Middle frontal gyrus (tissue), 1 donor: ENCODE measurements around the gene CLECL1.
"Not testable (repeated sequence)": the region's sequence is repeated elsewhere in the genome, so short reads cannot be mapped to it uniquely, and the experiment has no call there.

Source experiments
- DNase-seq: peaks from one replicate; pipeline ENCODE4 v3.0.0-alpha.2; 2015; ENCODE audit warnings: low spot score; ENCODE audit errors: extremely low spot score

CLECL1 gene

DNA sequence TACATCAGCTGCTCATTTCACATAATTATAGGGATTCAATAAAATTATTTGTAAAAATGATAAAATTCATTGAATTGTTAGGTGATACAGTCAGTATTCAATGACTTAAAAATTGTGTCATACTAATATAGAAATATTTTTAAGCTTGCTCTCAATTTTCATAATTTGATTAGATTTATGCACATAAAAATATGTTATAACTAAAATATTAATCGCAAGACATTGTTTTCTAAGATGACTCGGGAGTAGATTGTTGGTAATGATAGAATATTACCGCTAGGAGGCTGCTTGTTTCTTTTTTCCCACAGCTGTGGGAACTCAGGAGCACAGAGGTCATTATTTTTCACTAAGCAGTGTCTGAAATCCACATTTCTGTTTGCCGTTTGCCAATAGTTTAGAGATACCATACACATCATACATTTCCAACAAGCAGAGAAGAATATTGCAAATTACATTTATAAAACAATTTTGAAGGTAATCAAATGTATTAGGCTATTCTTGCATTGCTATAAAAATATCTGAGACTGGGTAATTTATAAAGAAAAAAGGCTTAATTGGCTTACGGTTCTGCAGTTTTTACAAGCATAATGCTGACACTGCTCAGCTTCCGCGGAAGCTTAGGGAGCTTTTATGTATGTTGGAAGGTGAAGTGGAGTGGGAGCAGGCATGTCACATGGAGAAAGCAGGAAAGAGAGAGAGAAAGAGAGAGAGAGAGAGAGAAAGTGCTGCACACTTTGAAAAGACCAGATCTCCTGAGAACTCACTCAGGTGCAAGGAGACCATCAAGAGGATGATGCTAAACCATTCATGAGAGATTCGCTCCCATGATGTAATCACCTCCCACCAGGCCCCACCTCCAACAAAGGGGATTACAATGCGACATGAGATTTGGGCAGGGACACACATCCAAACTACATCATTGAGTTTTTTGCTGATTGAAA, 18.6 kb upstream of the CLECL1 start:
- DNase-seq = no peak

GRCh38 chr12:9750276-9751203, 17.6 kb upstream of the CLECL1 start:
- DNase-seq = peak; percentile 60

- DNase-seq = no peak
Measured at GRCh38 chr12:9749640-9750039, 16.7 kb upstream of the CLECL1 start.

DNA sequence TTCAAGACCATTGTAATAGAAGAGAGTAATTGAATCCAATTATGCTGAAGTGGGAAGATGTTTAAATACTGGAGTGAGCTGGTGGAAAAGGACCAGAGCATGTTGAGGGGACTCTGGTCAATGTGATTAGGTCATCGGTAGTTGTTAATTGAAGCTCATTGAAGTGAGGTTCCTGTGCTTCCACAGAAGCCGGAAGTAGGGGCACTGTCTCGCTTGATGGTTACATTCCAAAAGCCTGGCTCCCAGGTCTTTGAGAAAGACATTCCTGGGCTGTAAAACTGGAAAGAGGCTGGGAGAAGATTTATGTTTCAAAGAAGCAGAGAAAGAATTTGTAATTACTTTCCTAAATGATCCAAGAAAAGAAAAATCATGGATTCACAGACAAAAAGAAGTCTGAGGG, 12.3 kb upstream of the CLECL1 start:
- no peak for DNase-seq

DNA sequence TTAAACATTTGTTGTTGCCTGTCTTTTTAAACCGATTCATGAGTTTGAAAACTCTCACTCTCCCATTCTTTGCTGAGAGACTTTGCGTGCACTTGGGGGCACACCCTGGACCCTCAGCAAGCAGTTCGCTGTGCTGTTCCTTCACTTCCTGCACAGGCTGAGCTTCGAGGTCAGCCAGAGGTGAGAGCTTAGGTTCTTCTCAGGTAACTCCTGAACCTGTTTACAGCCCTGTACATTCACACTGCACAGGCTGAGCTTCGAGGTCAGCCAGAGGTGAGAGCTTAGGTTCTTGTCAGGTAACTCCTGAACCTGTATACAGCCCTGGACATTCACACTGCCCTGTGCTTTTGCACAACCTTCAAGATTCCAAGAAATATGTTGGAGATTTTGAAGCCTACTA, 9.8 kb upstream of the CLECL1 start:
- no peak for DNase-seq

DNA sequence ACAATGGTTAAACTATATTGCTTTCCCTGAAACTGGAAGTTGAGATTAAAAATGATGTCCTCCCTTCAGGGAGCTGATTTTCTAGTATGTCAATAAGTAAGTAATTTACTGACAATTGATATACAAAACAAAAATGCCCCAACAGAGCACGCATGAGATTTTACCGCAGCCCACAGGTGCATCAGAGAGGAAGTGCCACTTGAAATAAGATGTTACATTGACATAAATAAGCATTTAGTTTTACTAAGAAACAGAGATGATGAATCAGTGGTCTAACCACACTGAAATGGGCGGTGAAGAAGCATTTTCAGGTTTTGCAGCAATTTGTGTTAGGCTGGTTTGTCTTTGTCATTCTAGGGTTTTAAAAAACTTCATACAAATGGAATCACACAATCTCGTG, 8.8 kb upstream of the CLECL1 start:
- DNase-seq = no peak

DNA sequence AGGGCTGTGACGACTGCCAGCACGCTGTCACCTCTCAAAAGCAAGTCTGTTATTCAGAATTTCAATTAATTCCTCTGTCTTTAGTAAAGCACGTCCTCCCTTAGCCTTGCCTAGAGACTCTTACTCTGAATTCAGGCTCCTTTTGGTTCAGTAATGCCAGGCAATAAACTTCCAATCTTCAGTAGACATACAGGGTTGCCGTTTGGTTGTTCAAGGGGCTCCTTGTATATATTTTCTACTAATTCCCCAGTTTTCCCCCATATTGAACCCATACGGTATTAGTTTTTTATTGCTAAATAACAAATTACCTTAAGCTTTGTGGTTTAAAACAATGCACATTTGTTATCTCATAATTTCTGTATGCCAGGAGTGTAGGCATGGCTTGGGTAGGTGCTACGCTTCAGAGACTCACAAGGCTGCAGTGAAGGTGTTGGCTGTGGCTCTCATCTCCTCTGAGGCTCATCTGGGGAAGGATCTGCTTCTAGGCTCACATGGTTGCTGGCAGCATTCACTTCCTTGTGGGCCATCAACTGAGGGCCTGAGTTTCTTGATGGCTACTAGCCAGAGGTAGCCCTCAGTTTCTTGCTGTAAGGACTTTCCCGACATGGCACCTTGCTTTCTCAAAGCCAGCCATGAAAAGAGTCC, 7.3 kb upstream of the CLECL1 start:
- DNase-seq = no peak

- DNase-seq = not testable (repeated sequence)
Measured at GRCh38 chr12:9739404-9740105, 6.7 kb upstream of the CLECL1 start.

DNA sequence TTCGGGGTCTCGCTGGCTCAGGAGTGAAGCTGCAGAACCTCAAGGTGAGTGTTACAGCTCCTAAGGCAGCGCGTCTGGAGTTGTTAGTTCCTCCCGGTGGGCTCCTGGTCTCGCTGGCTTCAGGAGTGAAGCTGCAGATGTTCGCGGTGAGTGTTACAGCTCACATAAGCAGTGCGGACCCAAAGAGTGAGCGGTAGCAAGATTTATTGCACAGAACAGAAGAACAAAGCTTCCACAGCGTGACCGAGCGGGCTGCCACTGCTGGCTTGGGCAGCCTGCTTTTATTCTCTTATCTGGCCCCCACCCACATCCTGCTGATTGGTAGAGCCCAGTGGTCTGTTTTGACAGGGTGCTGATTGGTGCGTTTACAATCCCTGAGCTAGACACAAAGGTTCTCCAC, 6.0 kb upstream of the CLECL1 start:
- not testable (repeated sequence) for DNase-seq

DNA sequence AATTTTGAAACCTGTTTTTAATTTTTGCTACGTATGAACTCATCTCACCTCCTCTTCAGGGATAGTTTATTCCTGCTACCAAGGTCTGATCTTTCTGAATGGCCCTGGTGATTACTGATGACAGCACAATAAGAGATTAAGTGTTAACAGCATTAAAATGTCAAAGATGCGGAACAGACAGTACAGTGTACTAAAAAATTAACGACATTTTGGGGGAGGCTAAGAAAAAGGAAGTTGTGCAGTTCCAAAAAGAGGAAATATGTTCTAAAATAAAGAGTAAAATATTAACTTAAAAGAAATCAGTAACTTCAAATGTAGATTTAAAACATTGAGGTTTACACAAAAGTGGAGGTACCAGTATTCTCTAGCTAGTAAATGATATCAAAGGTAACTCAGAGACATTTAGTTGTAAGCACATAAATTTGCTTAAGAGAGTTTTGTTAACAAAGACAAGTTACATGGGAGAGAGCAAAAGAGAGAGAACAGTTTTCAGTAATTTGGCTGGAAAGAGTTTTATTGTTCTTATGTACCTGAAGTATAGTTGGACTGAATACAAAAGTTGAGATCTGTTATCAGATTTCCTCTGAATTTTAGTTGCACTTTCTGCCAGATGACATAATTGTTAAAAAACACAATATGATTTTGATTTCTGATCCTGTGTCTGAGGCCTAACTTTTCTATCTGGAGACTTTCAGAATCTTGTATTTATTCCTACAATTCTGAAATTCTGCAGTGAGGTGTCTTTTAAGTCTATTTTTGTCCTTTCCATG, 4.2 kb upstream of the CLECL1 start:
- no peak for DNase-seq

DNA sequence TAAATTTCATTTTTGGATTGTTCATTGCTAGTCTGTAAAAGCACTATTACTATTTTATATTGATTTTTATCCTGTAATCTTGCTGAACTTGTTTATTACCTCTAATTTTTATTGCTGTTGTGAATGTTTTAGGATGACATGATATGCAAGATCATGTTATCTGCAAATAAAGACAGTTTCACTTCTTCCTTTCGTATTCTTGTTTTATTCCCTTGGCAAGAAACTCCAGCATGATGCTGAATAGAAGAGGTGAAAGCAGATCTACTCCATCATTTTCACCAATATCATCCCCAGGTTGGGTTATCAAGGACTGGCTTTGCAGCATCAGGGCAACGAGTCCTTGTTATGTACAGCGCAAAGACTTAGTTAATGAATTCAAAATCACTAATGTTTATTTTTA, 2.7 kb upstream of the CLECL1 start:
- DNase-seq = no peak

DNA sequence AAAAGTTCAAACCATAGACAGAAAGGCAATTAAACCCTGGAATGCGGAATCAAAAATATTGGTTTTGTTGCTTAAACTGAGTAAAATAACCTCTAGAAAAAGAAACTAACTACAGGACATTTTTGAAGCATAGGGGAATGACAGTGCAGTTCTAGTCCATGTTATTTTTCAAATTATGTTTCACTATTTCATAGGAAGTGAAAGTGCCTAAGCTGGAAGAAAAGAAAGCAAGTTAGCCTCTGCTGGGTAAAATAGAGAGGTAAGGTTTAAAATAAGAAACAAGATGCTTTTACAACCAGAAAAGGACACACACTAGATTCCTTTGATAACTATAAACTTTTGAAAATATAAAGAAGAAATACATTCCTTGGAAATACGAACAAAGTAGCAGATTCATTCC, 1.1 kb downstream of the CLECL1 start:
- no peak for DNase-seq

DNA sequence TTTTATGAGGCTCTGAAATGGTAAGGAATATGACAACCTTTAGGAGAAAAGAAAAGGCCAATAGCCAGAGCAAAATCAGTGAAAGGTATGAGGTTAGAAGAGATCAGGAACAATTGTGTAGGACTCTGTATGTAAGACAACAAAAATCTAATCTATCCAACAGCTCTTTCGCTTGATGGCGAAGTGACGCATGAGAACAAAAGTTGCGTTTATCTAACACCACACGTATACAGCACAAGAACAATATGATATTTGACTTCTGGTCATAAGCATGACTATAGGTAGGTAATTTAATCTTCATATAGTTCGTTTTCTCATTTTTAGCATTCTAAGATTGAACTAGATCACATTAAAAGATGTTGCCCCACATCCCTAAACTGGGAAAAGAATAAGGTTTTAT, 1.5 kb downstream of the CLECL1 start:
- DNase-seq = no peak

- DNase-seq = no peak
Measured at GRCh38 chr12:9730591-9730990, 2.3 kb downstream of the CLECL1 start.

DNA sequence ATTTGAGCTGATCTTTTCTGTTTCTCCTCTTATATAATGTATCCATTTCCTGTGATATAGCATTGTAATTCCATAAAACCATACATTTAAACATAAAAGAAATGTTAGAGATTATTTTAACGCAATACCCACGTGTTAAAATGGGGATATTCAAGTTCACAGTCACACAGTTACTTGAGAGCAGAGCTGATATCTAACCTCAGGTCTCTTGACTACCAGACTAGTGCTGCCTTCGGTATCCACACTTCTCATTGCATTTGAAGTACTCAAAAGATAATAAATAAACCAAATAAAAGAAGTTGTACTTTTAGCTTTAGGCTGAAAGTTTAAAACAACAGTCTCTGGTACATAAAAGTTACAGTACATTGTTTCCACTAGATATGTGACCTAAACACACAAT, 2.9 kb downstream of the CLECL1 start:
- no peak for DNase-seq

- DNase-seq = no peak
Measured at GRCh38 chr12:9729082-9729481, 3.8 kb downstream of the CLECL1 start.

DNA sequence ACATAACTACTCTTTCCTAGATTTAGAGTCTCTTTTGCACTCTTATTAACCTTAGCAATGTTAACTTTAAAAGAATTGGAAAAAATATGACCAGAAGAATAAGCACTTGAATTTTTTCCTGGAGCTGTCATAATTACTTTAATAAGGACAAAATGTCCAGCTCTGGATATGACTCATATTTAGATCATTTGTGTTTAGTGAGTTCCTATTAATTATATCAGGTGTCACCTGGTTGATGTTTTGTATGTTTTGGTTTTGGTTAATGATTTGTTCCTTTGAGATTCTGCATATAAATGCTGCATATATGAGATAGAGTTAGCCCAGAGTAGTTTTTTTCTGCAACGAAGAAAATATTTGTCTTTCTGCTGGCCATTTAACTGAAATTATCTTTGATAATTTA, 5.1 kb downstream of the CLECL1 start:
- no peak for DNase-seq

GRCh38 chr12:9725213-9725870, 7.6 kb downstream of the CLECL1 start:
- no peak for DNase-seq

DNA sequence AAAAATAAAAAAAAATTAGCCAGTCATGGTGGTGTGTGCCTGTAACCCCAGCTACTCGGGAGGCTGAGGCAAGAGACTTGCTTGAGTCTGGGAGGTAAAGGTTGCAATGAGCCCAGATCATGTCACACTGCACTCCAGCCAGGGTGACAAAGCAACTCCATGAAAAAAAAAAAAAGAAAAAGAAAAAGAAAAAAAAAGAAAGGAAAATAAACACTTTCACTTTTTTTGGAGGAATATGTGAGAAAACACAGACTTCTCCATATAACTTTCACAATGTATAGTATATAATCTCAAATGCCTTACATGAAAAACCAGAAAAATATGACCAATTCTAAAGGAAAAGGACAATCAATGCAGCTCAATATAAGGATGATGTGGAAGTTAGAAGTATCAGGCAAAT, 8.9 kb downstream of the CLECL1 start:
- DNase-seq = no peak
